ENCODE measurements around the gene TBC1D22A. TPM values are rescaled to one million over a fixed set of nuclear protein-coding genes. Genes with fewer than 3 reads are reported as not detected.
"Not testable (repeated sequence)": the region's sequence is repeated elsewhere in the genome, so short reads cannot be mapped to it uniquely, and the experiment has no call there.

Gene TBC1D22A
- total RNA-seq, 1 experiment from 2014 or later, result 7.9 TPM

DNA sequence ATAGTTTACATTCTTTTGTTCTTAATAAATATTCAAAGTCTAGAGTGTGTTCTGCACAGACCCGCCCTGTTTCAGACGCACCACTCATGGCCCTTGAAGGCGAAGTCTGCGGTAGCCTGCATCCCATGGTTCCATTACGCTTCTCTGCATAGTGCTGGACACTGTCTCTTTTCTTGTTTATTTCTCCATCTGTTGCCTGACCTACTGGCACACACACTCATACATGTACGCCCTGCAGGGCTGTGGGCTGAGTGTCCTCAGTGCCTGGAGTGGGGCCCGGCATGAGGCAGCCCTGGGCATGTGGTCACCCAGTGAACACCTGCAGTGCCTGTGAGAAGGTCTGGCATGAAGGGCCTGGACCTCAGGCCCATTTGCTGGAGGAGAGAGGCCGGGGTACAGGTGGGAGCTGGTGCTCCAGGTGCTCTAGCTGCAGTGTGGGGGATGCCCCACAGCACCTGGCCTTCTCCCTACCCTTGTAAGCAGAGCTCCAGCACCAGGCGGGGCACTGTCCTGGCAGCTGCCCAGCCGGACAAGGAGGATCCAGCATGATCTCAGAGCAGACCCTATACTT lies 404.1 kb downstream of the TBC1D22A start:
- DNase-seq (ENCODE audit: low spot score), result no peak

DNA sequence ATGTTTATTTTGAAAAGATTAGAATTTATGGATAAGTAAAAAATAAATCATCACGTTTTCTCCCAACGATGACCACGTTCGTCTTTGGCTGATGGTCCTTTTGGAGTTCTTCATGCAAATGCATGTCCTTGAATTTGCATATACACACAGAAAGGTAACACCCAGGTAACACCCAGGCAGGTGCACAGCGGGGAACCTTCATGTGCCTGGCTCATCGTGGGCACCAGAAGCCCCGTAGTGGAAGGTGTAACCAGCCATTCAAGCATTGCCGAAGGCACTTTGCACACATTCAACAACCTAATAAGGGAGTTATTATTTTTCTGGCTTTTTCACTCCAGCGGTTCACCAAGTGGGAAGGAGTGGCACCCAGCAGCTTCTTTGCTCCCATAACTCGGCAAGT lies 404.6 kb downstream of the TBC1D22A start:
- no peak for DNase-seq (ENCODE audit: low spot score)

DNA sequence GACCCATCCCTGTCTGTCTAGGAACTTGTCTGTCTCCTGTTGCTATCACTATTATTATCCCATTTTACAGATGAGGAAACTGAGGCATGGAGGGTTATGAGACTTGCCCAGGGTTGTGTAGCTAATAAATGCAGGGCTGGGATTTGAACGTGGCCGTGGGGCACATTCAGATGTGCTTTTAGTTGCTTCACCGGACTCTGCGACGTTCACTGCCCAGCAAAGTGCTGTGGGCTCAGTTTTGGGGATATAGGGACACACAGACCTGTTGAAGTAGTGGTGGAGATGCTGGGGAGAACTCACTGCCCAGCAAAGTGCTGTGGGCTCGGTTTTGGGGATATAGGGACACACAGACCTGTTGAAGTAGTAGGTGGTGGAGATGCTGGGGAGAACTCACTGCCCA lies 405.5 kb downstream of the TBC1D22A start:
- not testable (repeated sequence) for DNase-seq (ENCODE audit: low spot score)

DNA sequence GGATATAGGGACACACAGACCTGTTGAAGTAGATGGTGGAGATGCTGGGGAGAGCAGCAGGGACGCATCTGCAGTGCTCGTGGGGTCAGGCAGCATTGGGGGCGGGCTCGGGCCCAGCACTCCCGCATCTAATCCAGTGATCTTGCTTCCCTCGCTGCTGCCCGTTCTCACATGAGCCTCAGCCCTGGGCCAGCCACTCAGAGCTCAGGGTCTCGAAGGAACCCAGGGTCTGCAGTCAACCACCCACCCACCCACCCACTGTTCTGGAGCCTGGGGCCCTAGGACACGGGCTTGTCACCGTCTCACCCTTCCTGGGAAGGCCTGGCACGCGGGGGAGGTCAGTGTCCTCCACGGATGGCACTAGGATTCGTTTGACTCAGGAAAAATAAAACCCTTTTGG lies 406.0 kb downstream of the TBC1D22A start:
- no peak for DNase-seq (ENCODE audit: low spot score)

DNA sequence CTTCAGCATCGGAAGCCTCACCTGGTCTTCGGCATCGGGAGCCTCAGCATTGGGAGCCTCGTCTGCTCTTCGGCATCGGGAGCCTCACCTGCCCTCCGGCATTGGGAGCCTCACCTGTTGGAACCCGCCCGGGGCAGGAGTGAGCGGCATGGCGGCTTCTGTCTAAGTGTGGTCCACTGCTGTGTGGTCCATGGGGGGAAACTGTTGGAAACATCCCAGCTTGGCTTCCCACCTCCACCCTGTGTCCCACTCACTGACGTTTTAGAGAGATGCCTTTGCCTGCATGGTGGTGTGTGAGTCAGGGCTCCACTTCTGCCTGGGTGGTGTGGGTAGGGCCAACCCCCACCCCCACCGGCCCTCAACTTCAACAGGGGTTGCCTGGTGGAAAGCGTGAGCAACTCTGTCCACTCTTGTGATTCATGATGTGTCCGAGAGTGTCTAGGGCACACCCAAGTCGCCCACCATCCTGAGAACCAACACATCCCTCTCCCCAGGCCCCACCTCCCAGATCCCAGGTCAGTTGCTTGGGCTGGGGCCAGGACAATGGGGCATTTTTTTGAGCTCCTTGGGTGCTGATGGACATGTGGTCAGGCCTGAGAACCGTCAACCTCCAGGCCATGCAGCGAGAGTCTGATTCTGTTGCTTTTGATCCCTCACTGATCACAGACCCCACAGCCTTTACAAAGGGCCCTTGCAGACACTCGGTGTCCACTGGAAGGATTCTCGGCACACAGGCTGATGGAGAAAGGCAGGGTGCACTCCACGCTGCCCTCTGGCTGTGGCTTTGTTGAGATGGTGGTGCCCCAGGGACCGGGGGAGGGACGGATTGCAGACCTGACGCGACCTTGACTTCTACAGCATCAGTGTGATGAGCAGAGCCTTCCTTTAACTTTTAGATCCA lies 406.7 kb downstream of the TBC1D22A start:
- peak; percentile 4 for DNase-seq (ENCODE audit: low spot score)

DNA sequence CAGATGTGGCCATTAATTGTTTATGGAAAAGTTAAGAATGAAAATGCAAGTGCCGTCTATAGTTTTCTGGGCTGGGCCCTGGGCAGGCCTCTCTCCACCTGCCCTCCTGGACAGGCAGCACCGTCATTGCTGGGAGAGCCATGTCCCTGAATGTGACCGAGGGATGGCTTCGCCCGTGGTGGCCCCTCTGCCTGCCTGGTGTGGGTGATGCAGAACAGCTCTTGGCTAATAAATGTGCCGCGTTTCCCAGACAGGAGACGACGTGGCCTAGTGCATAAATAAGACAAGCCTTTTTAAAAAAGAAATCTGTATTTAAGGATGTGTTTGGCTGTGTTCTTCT lies 407.3 kb downstream of the TBC1D22A start:
- no peak for DNase-seq (ENCODE audit: low spot score)

DNA sequence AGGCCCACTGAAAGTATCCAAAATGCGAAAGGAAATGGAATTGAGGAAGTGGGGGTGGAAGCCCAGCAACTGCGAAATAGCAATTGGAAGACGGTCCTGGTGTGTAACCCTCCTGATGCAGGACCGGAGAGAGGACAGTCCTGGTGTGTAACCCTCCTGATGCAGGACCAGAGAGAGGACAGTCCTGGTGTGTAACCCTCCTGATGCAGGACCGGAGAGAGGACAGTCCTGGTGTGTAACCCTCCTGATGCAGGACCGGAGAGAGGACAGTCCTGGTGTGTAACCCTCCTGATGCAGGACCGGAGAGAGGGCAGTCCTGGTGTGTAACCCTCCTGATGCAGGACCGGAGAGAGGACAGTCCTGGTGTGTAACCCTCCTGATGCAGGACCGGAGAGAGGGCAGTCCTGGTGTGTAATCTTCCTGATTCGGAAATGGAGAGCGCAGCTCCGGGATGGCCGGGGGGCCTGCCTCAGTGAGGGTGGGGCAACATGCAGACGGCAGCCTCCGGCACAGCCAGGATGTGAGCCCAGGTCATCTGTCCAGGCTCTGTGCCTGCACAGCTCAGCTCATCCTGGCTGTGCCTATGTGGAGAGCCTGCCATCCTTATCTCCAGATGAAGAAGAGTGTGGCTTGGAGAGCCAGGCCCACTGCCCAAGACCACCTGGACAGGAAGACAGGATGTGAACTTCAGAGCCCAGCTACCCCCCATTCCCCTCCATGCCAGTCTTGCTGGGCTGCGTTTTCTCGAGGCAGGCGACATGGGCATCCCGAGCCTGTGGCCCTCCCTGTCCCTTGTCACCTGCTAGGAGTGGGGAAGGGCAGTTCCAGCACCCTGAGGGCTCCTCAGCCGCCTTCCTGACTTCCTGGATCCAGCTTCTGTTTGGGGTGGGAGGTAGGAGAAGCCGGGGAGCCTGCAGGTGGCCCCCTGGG lies 408.3 kb downstream of the TBC1D22A start:
- DNase-seq (ENCODE audit: low spot score), result not testable (repeated sequence)

DNA sequence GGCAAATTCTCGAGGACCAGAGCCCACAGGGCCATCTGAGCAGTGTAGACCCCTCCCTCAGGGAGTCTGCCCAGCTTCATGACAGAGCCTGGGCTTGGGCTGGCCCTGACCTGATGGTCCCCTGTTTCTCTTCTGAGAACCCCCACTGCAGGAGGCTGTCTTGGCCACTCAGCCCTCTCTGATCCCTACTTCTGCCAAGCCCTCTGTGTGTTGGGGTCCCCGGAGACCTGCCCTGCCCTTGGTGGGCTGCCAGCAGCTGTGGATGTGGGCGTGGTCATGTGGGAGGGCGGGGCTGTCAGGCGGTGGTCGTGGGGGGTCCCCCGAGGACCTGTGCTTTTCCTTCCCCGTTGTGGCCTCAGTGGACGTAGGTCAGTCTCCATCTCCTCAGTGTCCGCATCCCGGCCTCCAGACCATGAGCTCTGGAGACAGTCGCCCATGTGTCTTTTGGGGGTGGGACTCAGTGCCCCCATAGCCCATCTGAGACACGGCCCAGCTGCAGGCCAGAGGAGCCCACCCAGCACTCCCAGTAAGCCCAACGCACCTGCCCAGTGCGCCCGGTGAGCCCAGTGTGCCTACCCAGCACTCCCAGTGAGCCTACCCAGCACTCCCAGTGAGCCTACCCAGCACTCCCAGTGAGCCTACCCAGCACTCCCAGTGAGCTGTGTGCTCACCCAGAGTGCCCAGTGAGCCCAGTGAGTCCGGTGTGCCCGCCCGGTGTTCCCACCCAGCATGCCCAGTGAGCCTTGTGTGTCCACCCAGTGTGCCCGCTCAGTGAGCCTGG lies 409.2 kb downstream of the TBC1D22A start:
- no peak for DNase-seq (ENCODE audit: low spot score)

DNA sequence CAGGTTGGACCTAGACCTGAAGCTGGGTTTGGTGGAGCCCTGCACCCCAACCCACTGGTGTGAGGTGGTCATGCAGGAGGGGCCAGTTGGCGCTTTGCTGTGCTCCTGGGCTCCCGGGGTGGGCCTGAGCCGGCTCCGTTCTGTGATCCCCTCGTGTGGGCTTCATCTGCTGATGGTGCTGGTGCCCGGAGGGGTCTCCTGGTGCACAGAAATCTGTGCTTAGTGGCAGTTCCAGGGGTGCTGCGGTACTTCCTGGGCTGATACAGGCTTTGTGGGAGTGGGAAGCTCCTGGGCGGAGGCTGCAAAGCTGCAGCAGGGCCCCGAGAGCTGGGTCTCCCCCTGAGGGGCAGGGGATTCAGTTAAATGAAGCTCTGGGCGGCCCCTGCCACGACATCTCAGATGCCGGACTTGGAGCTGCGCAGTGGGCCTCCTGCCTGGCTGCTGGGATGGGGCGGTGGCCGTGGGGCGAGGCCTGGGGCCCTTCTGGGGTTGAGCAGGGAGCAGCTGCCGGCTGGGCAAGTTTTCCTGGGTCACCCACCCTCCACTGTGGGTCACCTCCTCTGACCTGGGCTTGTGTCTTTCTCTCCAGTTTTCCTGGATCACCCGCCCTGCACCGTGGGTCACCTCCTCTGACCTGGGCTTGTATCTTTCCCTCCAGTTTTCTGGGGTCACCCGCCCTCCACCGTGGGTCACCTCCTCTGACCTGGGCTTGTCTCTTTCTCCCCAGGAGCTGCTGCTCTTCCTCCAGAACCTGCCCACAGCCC lies 410.5 kb downstream of the TBC1D22A start:
- DNase-seq (ENCODE audit: low spot score), result no peak

DNA sequence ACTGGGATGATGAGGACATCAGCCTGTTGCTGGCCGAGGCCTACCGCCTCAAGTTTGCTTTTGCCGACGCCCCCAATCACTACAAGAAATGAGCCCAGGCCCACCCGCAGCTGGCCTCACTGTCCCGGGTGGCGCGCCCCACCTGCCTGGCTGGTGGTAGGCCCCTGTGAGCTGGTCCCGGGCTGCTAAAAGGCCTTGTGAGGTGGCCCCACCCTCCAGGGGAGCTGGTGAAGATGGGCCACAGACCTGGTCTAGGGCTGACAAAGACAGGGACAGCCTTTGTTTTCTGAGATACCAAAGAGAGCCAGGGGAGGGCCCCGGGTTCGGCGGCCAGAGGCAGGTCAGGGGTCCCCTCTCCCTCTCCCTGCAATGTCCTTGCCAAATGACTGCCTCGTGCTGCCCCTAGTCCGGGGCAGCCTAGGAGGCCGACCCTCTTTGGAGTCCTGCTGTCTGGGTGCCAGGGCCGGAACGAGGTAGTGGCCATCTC lies 411.1 kb downstream of the TBC1D22A start:
- DNase-seq (ENCODE audit: low spot score), result no peak

DNA sequence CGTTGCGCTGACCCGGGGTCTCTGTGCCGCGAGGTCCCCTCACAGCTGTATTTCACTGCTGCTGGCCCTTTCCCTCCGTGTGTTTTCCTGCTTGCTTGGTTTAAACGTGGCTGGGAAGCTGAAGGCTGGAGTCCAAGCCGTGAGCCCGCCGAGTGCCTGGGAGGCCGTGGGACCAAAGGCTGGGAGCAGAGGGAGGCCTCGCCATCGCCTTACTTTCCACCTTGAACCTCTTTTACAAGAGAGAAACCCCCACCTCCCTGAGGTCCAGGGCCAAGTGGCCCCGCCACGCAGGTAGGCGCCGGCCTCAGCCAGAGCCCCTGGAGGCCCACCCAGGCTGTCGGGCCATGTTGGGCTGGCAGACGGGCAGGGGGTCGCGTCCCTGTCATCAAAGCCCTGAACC lies 411.6 kb downstream of the TBC1D22A start:
- DNase-seq (ENCODE audit: low spot score), result no peak

DNA sequence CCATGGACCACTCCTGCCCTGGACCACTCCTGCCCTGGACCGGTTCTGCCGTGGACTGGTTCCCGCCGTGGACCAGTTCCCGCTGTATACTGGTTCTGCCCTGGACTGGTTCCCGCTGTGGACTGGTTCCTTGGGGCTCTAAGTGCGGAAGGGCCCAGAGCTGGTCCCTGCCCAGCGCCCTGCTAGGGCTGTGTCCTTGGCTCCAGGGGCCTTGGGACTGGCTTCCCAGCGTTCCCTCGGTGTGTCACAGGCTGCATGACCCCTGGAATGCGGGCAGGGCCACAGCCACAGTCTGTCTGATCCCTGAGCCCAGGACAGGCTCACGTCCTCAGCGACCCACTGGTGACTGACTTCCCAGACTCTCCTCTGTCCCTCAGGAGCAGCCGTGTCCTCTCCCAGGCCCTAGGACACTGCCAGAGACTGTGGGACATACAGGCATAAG lies 412.2 kb downstream of the TBC1D22A start:
- no peak for DNase-seq (ENCODE audit: low spot score)

DNA sequence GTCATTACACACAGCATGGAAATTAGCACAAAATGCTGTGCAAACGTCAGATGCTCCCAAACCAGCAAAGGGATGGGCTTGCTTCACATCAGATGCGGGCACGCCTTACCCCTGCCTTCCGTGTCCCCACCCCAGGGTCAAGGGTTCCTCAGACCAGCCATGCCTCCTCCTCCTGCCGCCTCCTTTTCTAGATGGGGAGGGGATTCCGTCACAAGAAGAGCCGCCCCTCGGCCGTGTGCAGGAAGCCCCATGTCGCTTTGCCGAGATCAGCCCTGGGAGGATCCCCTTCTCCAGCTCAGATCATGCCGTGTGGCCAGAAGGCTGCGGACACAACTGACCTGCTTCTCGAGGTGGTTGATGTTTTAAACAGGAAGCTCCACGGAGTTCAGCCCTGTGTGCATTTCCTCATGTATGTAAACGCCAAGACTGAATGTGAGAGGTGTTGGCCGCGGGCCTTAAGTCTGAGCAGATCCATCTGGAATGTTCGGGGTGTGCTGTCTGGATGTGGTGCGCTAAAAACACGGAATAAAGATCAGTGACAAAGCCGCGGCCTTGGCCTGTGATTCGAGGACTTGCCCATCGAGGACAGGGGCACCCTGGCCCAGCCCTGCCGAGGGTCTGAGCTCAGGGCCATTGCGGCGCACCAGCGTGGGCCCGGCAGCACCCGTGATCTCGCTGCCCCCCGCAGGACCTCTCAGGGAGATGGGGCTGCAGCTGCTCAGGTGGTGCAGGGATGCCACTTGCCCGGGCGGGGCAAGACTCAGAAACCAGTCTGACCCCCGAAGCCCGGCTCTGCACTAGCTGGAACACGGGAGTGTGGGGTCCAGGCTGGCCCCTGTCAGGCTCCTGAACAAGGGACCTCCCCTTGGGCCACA lies 412.9 kb downstream of the TBC1D22A start:
- no peak for DNase-seq (ENCODE audit: low spot score)

DNA sequence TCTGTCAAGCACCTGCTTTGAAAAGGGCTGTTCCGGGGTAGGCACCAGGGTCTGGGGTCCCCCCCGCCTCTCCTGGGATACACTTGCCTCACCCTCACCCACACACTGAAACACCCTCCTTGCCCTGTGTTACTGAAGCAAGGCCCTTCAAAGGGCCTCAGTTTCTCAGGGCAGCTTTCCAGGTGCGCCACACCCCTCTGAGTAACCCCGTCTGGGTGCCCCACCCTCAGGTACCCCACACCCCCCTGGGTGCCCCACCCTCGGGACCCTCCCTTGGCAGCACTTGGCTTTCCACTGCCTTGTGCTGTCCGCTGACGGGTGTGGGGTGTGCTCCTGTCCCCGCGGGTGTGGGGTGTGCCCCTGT lies 413.6 kb downstream of the TBC1D22A start:
- no peak for DNase-seq (ENCODE audit: low spot score)

DNA sequence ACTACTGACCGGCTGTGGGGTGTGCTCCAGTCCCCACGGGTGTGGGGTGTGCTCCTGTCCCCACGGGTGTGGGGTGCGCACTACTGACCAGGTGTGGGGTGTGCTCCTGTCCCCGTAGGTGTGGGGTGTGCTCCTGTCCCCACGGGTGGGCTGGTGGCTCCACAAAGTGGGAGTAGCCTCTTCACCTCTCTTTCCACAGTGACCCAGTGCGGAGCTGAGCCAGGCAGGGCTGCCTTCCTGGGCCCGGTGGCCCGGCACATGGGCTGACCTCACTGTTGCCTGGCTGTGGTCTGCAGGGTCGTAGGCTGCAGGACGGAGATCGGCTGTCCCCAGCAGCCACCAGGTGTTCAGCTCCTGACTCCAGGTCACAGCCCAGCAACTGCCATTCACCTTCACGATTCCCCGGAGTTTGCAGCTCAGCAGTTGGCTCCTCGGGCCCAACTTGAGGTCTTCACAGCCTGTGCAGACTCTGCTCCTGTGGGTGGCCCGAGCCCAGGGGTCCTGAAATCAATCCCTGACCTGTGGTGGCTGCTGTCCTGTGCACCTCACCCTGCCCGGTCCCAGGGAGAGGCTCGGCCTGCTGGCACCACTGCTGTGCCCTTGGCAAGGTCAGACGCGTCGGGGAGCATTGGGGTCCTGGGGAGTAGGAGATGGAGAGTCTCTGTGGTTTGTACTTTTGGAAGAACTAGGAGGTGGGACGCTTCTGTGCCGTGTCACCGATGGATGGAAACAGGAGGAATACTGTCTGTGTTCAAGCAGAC lies 414.3 kb downstream of the TBC1D22A start:
- DNase-seq (ENCODE audit: low spot score), result no peak

DNA sequence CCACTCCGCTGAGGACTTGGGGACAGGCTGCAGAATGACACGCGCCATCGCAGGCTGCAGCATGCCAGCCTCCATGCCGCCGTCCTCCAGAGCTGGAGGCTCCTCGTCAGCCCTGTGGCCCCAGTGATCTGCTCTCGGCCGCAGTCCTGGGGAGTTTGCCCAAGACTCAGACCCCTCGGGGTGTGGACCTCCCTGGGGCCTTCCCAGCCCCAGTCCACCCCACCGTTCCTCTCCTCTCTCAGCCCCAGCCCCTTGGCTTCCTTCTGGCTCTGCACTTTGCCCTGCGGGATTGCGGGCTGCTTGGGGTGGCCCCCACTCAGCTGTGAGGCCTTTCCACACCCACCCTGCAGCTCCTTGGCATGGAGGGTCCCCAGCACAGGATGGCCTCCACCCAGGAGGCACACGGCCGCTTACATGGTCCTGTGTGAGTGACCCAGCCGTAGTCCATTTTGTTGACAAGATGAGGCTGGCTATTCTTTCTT lies 414.9 kb downstream of the TBC1D22A start:
- DNase-seq (ENCODE audit: low spot score), result no peak

DNA sequence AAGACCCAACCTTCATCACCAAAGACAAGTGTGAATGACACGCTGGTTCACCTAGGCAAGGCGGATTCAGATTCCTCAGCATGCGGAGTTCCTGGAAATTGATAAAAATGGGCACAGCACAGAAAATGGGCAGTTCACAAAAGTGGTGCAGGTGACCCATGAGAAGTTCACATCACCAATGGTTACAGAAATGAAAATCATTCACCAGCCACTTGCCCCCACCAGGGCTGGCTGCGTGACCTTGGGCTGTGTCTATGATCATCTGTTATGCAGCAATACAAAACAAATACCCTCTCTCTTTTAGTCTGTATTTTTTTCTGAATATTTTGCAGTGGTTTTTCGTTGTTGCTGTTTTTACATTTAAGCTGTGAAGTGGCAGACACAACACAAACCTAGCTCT lies 415.9 kb downstream of the TBC1D22A start:
- DNase-seq (ENCODE audit: low spot score), result no peak

DNA sequence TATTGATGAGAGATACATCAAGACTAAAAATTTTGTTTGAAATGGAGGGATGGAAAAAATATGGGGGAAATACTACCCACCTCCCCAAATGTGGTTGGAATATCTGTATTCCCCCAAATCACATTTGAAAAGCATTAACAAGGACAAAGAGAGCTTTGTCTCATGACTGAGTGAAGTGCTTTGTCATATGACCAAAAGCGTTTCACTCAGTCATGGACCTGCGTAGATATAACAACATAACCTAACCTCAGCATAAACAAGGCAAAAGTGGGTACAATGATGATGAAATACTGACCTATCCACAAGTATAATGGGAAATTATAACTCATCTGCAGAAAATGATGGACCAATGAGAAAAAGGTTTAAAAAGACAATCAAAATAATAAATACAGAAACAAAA lies 418.3 kb downstream of the TBC1D22A start:
- no peak for DNase-seq (ENCODE audit: low spot score)
